CD4-positive, alpha-beta T cell (primary cell): ENCODE results near the gene MACROH2A1. TPM values are rescaled to one million over a fixed set of nuclear protein-coding genes. Genes with fewer than 3 reads are reported as not detected.

Experiments used
- ATAC-seq: fragments of 200-7000 bp; cut with Tn5 transposase; one replicate; pipeline ENCODE4 v1.10.0; 2022; ENCODE audit warnings: mild to moderate bottlenecking; ENCODE audit not compliant: poor library complexity
- CTCF ChIA-PET: fragments of 350-600 bp; sonication (Branson Sonifier 250); formaldehyde crosslinking; loops from one replicate; lab custom pipeline; 2021; ENCODE audit warnings: antibody characterized with exemption, inconsistent platforms; lab: Charles Lee
- POLR2A ChIA-PET: fragments of 350-600 bp; sonication (Branson Sonifier 250); formaldehyde crosslinking; loops from one replicate; lab custom pipeline; 2021; ENCODE audit warnings: antibody characterized with exemption, inconsistent platforms; lab: Charles Lee
- DNase-seq, 14 experiments: peaks; one replicate each; pipeline ENCODE4 v3.0.0-alpha.2; 2013 to 2020; ENCODE audit warnings: mixed read lengths in 2 of 14
- H3K27ac ChIP-seq, 2 donors: one replicate each; pipeline versions ENCODE4 v1.5.1 to v1.7.0; 2013; ENCODE audit warnings: low read length in 2 of 2, low read depth in 1 of 2, mild to moderate bottlenecking in 1 of 2
- H3K27me3 ChIP-seq, 2 experiments: 1 replicate in 1 of 2; 2 replicates in 1 of 2; pipeline versions ENCODE4 v1.6.1 to v1.7.0; 2013; ENCODE audit warnings: low read length in 2 of 2, control low read depth in 1 of 2, mild to moderate bottlenecking in 1 of 2, moderate library complexity in 1 of 2; ENCODE audit not compliant: insufficient read depth in 2 of 2, control insufficient read depth in 1 of 2
- H3K36me3 ChIP-seq: one replicate; pipeline ENCODE4 v1.6.1; 2013; ENCODE audit warnings: low read length, control low read depth; ENCODE audit not compliant: insufficient read depth
- H3K4me1 ChIP-seq: one replicate; pipeline ENCODE4 v1.6.1; 2013; ENCODE audit warnings: low read length, control low read depth; ENCODE audit not compliant: insufficient read depth
- H3K4me3 ChIP-seq: one replicate; pipeline ENCODE4 v1.5.1; 2013; ENCODE audit warnings: mild to moderate bottlenecking, low read length, moderate library complexity
- H3K9me3 ChIP-seq, 2 experiments: 1 replicate in 1 of 2; 2 replicates in 1 of 2; pipeline versions ENCODE4 v1.6.1 to v1.7.0; 2013; ENCODE audit warnings: low read length in 2 of 2, mild to moderate bottlenecking in 2 of 2, control low read depth in 1 of 2, moderate library complexity in 1 of 2; ENCODE audit not compliant: control insufficient read depth in 1 of 2, insufficient read depth in 1 of 2
- H3K27ac Mint-ChIP-seq: one replicate; pipeline ENCODE4 v1.8.0; 2020; ENCODE audit warnings: mixed read lengths
- H3K27me3 Mint-ChIP-seq: one replicate; pipeline ENCODE4 v1.8.0; 2021; ENCODE audit warnings: mixed read lengths
- H3K36me3 Mint-ChIP-seq: one replicate; pipeline ENCODE4 v1.8.0; 2021; ENCODE audit warnings: low read depth, mixed read lengths
- H3K4me1 Mint-ChIP-seq: one replicate; pipeline ENCODE4 v1.8.0; 2021; ENCODE audit warnings: low read depth, mixed read lengths
- H3K4me3 Mint-ChIP-seq: one replicate; pipeline ENCODE4 v1.8.0; 2020; ENCODE audit warnings: mild to moderate bottlenecking, mixed read lengths
- H3K9me3 Mint-ChIP-seq: one replicate; pipeline ENCODE4 v1.8.0; 2020; ENCODE audit warnings: mixed read lengths
- CTCF ChIP-seq: fragments of 200-600 bp; IDR thresholded peaks from one replicate; pipeline ENCODE4 v1.8.0; 2022; ENCODE audit warnings: antibody characterized with exemption, mild to moderate bottlenecking
- intact Hi-C, 2 experiments: fragments of 100-400 bp; cut with DNase I in 1 of 2; cut with micrococcal nuclease in 1 of 2; formaldehyde crosslinking; loops; one replicate each; pipeline versions ENCODE4 v1.15.1 to v1.9.0; 2023 to 2025; cut with DNase I, micrococcal nuclease
- total RNA-seq, 174 experiments: library from RNA in 2 of 174; stranded (reverse) in 2 of 174; gene quantifications; one replicate each; pipeline ENCODE4 v1.2.3 and lab custom pipeline; 2021 to 2026

MACROH2A1 gene
- total RNA-seq, 2 experiments from 2014 or later, result 114 to 120 TPM

- intact Hi-C loops, result no loop called here
- Histone ChIP-seq H3K4me1 (peaks cover 4% of the 10 kb centered on the region), H3K36me3 (no peaks in the 10 kb centered on the region), H3K27me3 (no peaks in the 10 kb centered on the region), H3K27ac (no peak overlapping the region), H3K9me3 (no peaks in the 10 kb centered on the region), H3K4me3 (no peak overlapping the region)
- Mint-ChIP-seq H3K36me3 (no peaks in the 10 kb centered on the region), H3K4me1 (peaks cover 2% of the 10 kb centered on the region), H3K27me3 (no peaks in the 10 kb centered on the region), H3K9me3 (no peaks in the 10 kb centered on the region), H3K27ac (no peak overlapping the region), H3K4me3 (no peak overlapping the region)
- ATAC-seq (no peak), DNase-seq (no peak)
- TF ChIP-seq CTCF, result no peak
- CTCF ChIA-PET, result no interaction called here
- POLR2A ChIA-PET, result no interaction called here
Observed at GRCh38 chr5:135319458-135319857, 79.6 kb downstream of the MACROH2A1 start.

- Mint-ChIP-seq H3K27ac (no peak overlapping the region), H3K4me1 (no peaks in the 10 kb centered on the region), H3K27me3 (no peaks in the 10 kb centered on the region), H3K9me3 (no peaks in the 10 kb centered on the region), H3K36me3 (no peaks in the 10 kb centered on the region), H3K4me3 (no peak overlapping the region)
- TF ChIP-seq CTCF, result no peak
- H3K36me3 ChIP-seq, result no peaks in the 10 kb centered on the region
- H3K9me3 ChIP-seq, result no peaks in the 10 kb centered on the region
- ATAC-seq (no peak), DNase-seq (no peak)
- intact Hi-C loops, result no loop called here
- no peak overlapping the region for H3K27ac ChIP-seq
- no peaks in the 10 kb centered on the region for H3K27me3 ChIP-seq
- H3K4me1 ChIP-seq, result no peaks in the 10 kb centered on the region
- ChIA-PET POLR2A (no interaction called here), CTCF (no interaction called here)
- no peak overlapping the region for H3K4me3 ChIP-seq
Observed at GRCh38 chr5:135318924-135319323, 80.1 kb downstream of the MACROH2A1 start.

GRCh38 chr5:135318037-135318436 is 81.0 kb downstream of the MACROH2A1 start:
- Mint-ChIP-seq H3K36me3 (no peaks in the 10 kb centered on the region), H3K27me3 (no peaks in the 10 kb centered on the region), H3K27ac (no peak overlapping the region), H3K4me1 (no peaks in the 10 kb centered on the region), H3K9me3 (no peaks in the 10 kb centered on the region), H3K4me3 (no peak overlapping the region)
- no peak for ATAC-seq
- H3K4me3 ChIP-seq, result no peak overlapping the region
- H3K27ac ChIP-seq, result no peak overlapping the region
- no peak for TF ChIP-seq CTCF
- CTCF ChIA-PET, result no interaction called here
- H3K4me1 ChIP-seq, result no peaks in the 10 kb centered on the region
- H3K9me3 ChIP-seq, result no peaks in the 10 kb centered on the region
- no peaks in the 10 kb centered on the region for H3K27me3 ChIP-seq
- H3K36me3 ChIP-seq, result no peaks in the 10 kb centered on the region
- POLR2A ChIA-PET, result no interaction called here
- intact Hi-C loops, result no loop called here
- DNase-seq, result no peak
